ENCODE results near the gene LTO1.

The LTO1 gene

GRCh38 chr11:69647761-69648497 lies 27.2 kb downstream of the LTO1 start:
- H3K27ac ChIP-seq (replicated peaks; ENCODE audit: low read length), result no peak overlapping the region
- H3K14ac ChIP-seq (ENCODE audit: low read length), result no peak overlapping the region
- H4K8ac ChIP-seq (ENCODE audit: low read depth, low read length), result peak overlapping the region; percentile 4
- H3K9ac ChIP-seq (ENCODE audit: low read depth, low read length, poor library complexity), result peak overlapping the region; percentile 15
- no peak overlapping the region for H2BK120ac ChIP-seq (ENCODE audit: low read depth, low read length)
- H4K91ac ChIP-seq (ENCODE audit: low read depth, low read length, poor library complexity), result no peak overlapping the region
- peaks cover 42 to 51% of the 10 kb centered on the region in 2 donors for H3K36me3 ChIP-seq (replicated peaks in 1 of 2; ENCODE audit: control insufficient read depth in 2 of 2, insufficient read depth in 2 of 2, low read length in 2 of 2)
- no peak overlapping the region for H3K4me2 ChIP-seq (ENCODE audit: insufficient read depth, low read length, poor library complexity, severe bottlenecking)
- no peak for DNase-seq (ENCODE audit: low spot score)
- H3K23ac ChIP-seq (ENCODE audit: low read depth, low read length, poor library complexity), result peak overlapping the region; percentile 50
- peaks cover 9 to 25% of the 10 kb centered on the region in 2 donors for H3K4me1 ChIP-seq (ENCODE audit: control insufficient read depth in 2 of 2, insufficient read depth in 1 of 2, low read depth in 1 of 2, low read length in 2 of 2)
- no peak overlapping the region for H3K4ac ChIP-seq (ENCODE audit: low read length)
- no CpG with 5 or more reads among the region's 28 CpGs for WGBS, 2 donors (ENCODE audit: extremely low coverage in 2 of 2, insufficient read length in 2 of 2, insufficient replicate concordance in 1 of 2)
- no peaks in the 10 kb centered on the region for H3K9me3 ChIP-seq (replicated peaks in 1 of 2; ENCODE audit: control insufficient read depth in 2 of 2, insufficient read depth in 1 of 2, low read depth in 1 of 2, low read length in 2 of 2)
- peak overlapping the region; percentile 27 for H2BK12ac ChIP-seq (ENCODE audit: low read length)
- H3K4me3 ChIP-seq (ENCODE audit: low read length in 2 of 2), result no peak overlapping the region
- peaks cover 29% of the 10 kb centered on the region for H3K79me1 ChIP-seq (ENCODE audit: low read depth, low read length)
- peak overlapping the region; percentile 56 for H2BK15ac ChIP-seq (ENCODE audit: low read length)
- H3K27me3 ChIP-seq (ENCODE audit: control insufficient read depth in 3 of 3, insufficient read depth in 3 of 3, low read depth in 1 of 3, low read length in 3 of 3), result no peaks in the 10 kb centered on the region
- no peak overlapping the region for H2AFZ ChIP-seq (ENCODE audit: low read length)
- no peak overlapping the region for H2BK5ac ChIP-seq (ENCODE audit: low read length)
- H2AK5ac ChIP-seq (ENCODE audit: low read depth, low read length), result peak overlapping the region; percentile 81
- H3K18ac ChIP-seq (ENCODE audit: low read length), result peak overlapping the region; percentile 42

- Histone ChIP-seq H2BK12ac (ENCODE audit: low read length) (peak overlapping the region; percentile 27), H3K4me3 (ENCODE audit: low read length in 2 of 2) (no peak overlapping the region), H3K79me1 (ENCODE audit: low read depth, low read length) (peaks cover 31% of the 10 kb centered on the region), H2BK120ac (ENCODE audit: low read depth, low read length) (no peak overlapping the region), H3K36me3 (replicated peaks in 1 of 2; ENCODE audit: control insufficient read depth in 2 of 2, insufficient read depth in 2 of 2, low read length in 2 of 2) (peaks cover 38 to 51% of the 10 kb centered on the region in 2 donors), H2BK15ac (ENCODE audit: low read length) (no peak overlapping the region), H3K23ac (ENCODE audit: low read depth, low read length, poor library complexity) (peak overlapping the region; percentile 50), H2BK5ac (ENCODE audit: low read length) (no peak overlapping the region), H3K14ac (ENCODE audit: low read length) (no peak overlapping the region), H3K27ac (replicated peaks; ENCODE audit: low read length) (no peak overlapping the region), H3K4me1 (ENCODE audit: control insufficient read depth in 2 of 2, insufficient read depth in 1 of 2, low read depth in 1 of 2, low read length in 2 of 2) (peaks cover 9 to 25% of the 10 kb centered on the region in 2 donors), H3K18ac (ENCODE audit: low read length) (peak overlapping the region; percentile 83), H3K9ac (ENCODE audit: low read depth, low read length, poor library complexity) (no peak overlapping the region), H2AFZ (ENCODE audit: low read length) (no peak overlapping the region), H3K4ac (ENCODE audit: low read length) (no peak overlapping the region), H3K27me3 (ENCODE audit: control insufficient read depth in 3 of 3, insufficient read depth in 3 of 3, low read depth in 1 of 3, low read length in 3 of 3) (no peaks in the 10 kb centered on the region), H3K9me3 (replicated peaks in 1 of 2; ENCODE audit: control insufficient read depth in 2 of 2, insufficient read depth in 1 of 2, low read depth in 1 of 2, low read length in 2 of 2) (no peaks in the 10 kb centered on the region), H2AK5ac (ENCODE audit: low read depth, low read length) (no peak overlapping the region), H3K4me2 (ENCODE audit: insufficient read depth, low read length, poor library complexity, severe bottlenecking) (no peak overlapping the region), H4K91ac (ENCODE audit: low read depth, low read length, poor library complexity) (no peak overlapping the region), H4K8ac (ENCODE audit: low read depth, low read length) (peak overlapping the region; percentile 57)
- no peak for DNase-seq (ENCODE audit: low spot score)
- no CpG with 5 or more reads among the region's 11 CpGs for WGBS, 2 donors (ENCODE audit: extremely low coverage in 2 of 2, insufficient read length in 2 of 2, insufficient replicate concordance in 1 of 2)
Measured at GRCh38 chr11:69647390-69647748, 27.8 kb downstream of the LTO1 start.

- no CpG with 5 or more reads among the region's 32 CpGs for WGBS, 2 donors (ENCODE audit: extremely low coverage in 2 of 2, insufficient read length in 2 of 2, insufficient replicate concordance in 1 of 2)
- Histone ChIP-seq H2BK12ac (ENCODE audit: low read length) (no peak overlapping the region), H4K91ac (ENCODE audit: low read depth, low read length, poor library complexity) (no peak overlapping the region), H2AK5ac (ENCODE audit: low read depth, low read length) (peak overlapping the region; percentile 63), H3K18ac (ENCODE audit: low read length) (peak overlapping the region; percentile 97), H3K14ac (ENCODE audit: low read length) (peak overlapping the region; percentile 94), H3K27me3 (ENCODE audit: control insufficient read depth in 3 of 3, insufficient read depth in 3 of 3, low read depth in 1 of 3, low read length in 3 of 3) (peaks cover 0 to 3% (median 0%) of the 10 kb centered on the region in 3 experiments), H2BK120ac (ENCODE audit: low read depth, low read length) (peak overlapping the region; percentile 72), H4K8ac (ENCODE audit: low read depth, low read length) (peak overlapping the region; percentile 65), H2BK15ac (ENCODE audit: low read length) (peak overlapping the region; percentile 85), H3K9ac (ENCODE audit: low read depth, low read length, poor library complexity) (peak overlapping the region; percentile 44), H3K36me3 (replicated peaks in 1 of 2; ENCODE audit: control insufficient read depth in 2 of 2, insufficient read depth in 2 of 2, low read length in 2 of 2) (peaks cover 32 to 45% of the 10 kb centered on the region in 2 donors), H3K79me1 (ENCODE audit: low read depth, low read length) (peaks cover 31% of the 10 kb centered on the region), H2AFZ (ENCODE audit: low read length) (peak overlapping the region; percentile 6), H3K27ac (replicated peaks; ENCODE audit: low read length) (no peak overlapping the region), H3K4me3 (ENCODE audit: low read length in 2 of 2) (no peak overlapping the region), H3K9me3 (replicated peaks in 1 of 2; ENCODE audit: control insufficient read depth in 2 of 2, insufficient read depth in 1 of 2, low read depth in 1 of 2, low read length in 2 of 2) (no peaks in the 10 kb centered on the region), H3K23ac (ENCODE audit: low read depth, low read length, poor library complexity) (no peak overlapping the region), H3K4me1 (ENCODE audit: control insufficient read depth in 2 of 2, insufficient read depth in 1 of 2, low read depth in 1 of 2, low read length in 2 of 2) (peaks cover 9 to 25% of the 10 kb centered on the region in 2 donors), H3K4me2 (ENCODE audit: insufficient read depth, low read length, poor library complexity, severe bottlenecking) (peak overlapping the region; percentile 11), H2BK5ac (ENCODE audit: low read length) (peak overlapping the region; percentile 93), H3K4ac (ENCODE audit: low read length) (no peak overlapping the region)
- no peak for DNase-seq (ENCODE audit: low spot score)
Measured at GRCh38 chr11:69646493-69647389, 28.4 kb downstream of the LTO1 start.

Data from neuronal stem cell (in vitro differentiated cells).